ENCODE data around the gene TPRN.

GRCh38 chr9:137169896-137170358 lies 30.6 kb downstream of the TPRN start, which contains the start of gene LRRC26:
- TF ChIP-seq, protein P1, sequence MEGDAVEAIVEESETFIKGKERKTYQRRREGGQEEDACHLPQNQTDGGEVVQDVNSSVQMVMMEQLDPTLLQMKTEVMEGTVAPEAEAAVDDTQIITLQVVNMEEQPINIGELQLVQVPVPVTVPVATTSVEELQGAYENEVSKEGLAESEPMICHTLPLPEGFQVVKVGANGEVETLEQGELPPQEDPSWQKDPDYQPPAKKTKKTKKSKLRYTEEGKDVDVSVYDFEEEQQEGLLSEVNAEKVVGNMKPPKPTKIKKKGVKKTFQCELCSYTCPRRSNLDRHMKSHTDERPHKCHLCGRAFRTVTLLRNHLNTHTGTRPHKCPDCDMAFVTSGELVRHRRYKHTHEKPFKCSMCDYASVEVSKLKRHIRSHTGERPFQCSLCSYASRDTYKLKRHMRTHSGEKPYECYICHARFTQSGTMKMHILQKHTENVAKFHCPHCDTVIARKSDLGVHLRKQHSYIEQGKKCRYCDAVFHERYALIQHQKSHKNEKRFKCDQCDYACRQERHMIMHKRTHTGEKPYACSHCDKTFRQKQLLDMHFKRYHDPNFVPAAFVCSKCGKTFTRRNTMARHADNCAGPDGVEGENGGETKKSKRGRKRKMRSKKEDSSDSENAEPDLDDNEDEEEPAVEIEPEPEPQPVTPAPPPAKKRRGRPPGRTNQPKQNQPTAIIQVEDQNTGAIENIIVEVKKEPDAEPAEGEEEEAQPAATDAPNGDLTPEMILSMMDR (IDR thresholded peaks at IDR 0.05), result no peak
- TF ChIP-seq POLR2A (IDR thresholded peaks at IDR 0.05), result no peak

Data from body of pancreas (tissue), 4 donors.